Transverse colon (tissue), 4 donors: ENCODE measurements around the gene TSPOAP1. TPM values are rescaled to one million over a fixed set of nuclear protein-coding genes. Genes with fewer than 3 reads are reported as not detected.

ENCODE experiments used
- DNase-seq: peaks from one replicate; pipeline ENCODE4 v3.0.0-alpha.2; 2019
- H3K27ac ChIP-seq, 4 donors: fragments of 200-600 bp; sonication (generic); 2 replicates each; pipeline ENCODE4 v1.5.1; 2016 to 2018; ENCODE audit warnings: inconsistent platforms in 4 of 4
- H3K27me3 ChIP-seq: fragments of 200-600 bp; sonication (generic); 2 replicates; pipeline ENCODE4 v1.5.1; 2017; ENCODE audit warnings: inconsistent platforms
- H3K36me3 ChIP-seq, 4 donors: fragments of 200-600 bp; sonication (generic); 2 replicates each; pipeline ENCODE4 v1.5.1; 2017 to 2019; ENCODE audit warnings: inconsistent platforms in 4 of 4
- H3K4me1 ChIP-seq, 4 donors: fragments of 200-600 bp; sonication (generic); 2 replicates each; pipeline ENCODE4 v1.5.1; 2017 to 2020; ENCODE audit warnings: inconsistent platforms in 4 of 4
- H3K4me3 ChIP-seq, 4 donors: fragments of 200-600 bp; sonication (generic); 1 replicate in 1 of 4; 2 replicates in 3 of 4; pipeline versions ENCODE4 v1.5.1 to v1.6.1; 2017 to 2019; ENCODE audit warnings: inconsistent platforms in 4 of 4
- H3K9me3 ChIP-seq, 2 donors: fragments of 200-600 bp; sonication (generic); 2 replicates each; pipeline ENCODE4 v1.5.1; 2017 to 2019; ENCODE audit warnings: inconsistent platforms in 2 of 2
- EP300 ChIP-seq: sonication (generic); formaldehyde crosslinking; IDR thresholded peaks from one replicate; pipeline ENCODE4 v1.6.1; 2017; ENCODE audit warnings: antibody characterized with exemption, low read depth
- POLR2A ChIP-seq: fragments of 450-650 bp; IDR thresholded peaks from one replicate; pipeline ENCODE4 v1.6.1; 2016; ENCODE audit warnings: antibody characterized with exemption, mild to moderate bottlenecking, moderate library complexity
- POLR2AphosphoS5 ChIP-seq, 3 donors: sonication (generic); formaldehyde crosslinking; IDR thresholded peaks; one replicate each; pipeline ENCODE4 v1.6.1; 2016; ENCODE audit warnings: antibody characterized with exemption in 3 of 3
- WGBS, 2 donors: methylation state at CpG; one replicate each; pipeline ENCODE4 v1.1.5; 2018; ENCODE audit warnings: low coverage in 1 of 2; 5-methylcytosine and 5-hydroxymethylcytosine counted together
- in situ Hi-C, 4 donors: fragments of 200-750 bp; cut with MboI; loops; one replicate each; pipeline versions ENCODE4 v1.15.0 to v1.15.1; 2017; ENCODE audit warnings: low sequenced_read_pairs in 3 of 4, low pct_ligation_motif_present in 1 of 4, low pct_unique_long_range_greater_than_20kb in 1 of 4
- intact Hi-C: fragments of 100-400 bp; cut with DNase I; formaldehyde crosslinking; loops from one replicate; pipeline ENCODE4 v1.15.1; 2023; ENCODE audit warnings: low total_unique reads
- total RNA-seq, 4 donors: library from RNA; depleted of rRNA; stranded (reverse); fragments of >200 nt; gene quantifications; one replicate each; pipeline ENCODE4 v1.1.0, GENCODE V29; 2016
- TF ChIP-seq, protein P1 (sequence below), 5 experiments: fragments of 200-600 bp in 3 of 5; fragments of 450-650 bp in 2 of 5; sonication (generic) in 3 of 5; IDR thresholded peaks; 1 replicate in 2 of 5; 2 replicates in 3 of 5; pipeline ENCODE4 v1.5.1; 2016 to 2017; ENCODE audit warnings: antibody characterized with exemption in 5 of 5, inconsistent platforms in 3 of 5, mild to moderate bottlenecking in 2 of 5, moderate library complexity in 1 of 5

Gene TSPOAP1
- total RNA-seq, 4 donors from 2014 or later: 4.4 to 21.7 (median 9.4) TPM

DNA sequence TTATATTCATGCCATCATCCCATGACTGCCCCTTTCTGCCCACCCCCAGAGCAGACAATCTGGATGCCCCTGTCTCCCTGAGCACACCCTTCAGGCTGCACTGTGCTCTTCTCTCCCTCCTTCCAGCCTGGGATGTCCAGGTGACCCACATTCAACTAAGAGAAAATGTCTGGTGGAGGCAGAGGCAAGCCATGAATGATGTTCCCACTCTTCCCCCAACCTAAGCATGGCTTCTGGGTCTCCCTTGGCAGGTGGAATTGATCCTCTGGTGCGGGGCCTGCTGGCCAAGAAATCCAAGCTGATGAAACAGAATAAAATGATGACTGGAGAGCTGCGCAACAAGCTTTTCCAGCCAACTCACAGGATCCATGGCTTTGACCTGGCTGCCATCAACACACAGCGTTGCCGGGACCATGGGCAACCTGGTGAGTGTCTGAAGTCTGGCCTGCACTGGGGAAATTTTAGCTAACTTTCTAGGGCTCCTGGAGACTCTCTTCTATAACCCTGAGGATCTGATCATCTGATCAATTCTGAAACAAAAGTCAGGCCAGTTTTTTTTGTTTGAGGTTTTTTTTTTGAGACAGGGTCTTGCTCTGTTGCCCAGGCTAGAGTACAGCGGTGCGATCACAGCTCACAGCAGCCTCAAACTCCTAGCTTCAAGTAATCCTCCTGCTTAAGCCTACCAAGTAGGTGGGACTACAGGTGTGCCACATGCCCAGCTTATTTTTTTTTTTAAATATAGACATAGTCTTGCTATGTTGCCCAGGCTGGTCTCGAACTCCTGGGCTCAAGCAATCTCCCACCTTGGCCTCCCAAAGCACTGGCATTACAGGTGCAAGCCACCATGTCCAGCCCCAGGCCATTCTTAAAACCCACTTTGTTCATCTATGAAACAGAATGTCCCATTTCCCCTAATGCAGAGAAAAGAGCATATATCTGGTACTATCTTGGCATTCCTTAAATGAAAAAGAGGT lies 62.4 kb downstream of the TSPOAP1 start:
- Histone ChIP-seq H3K4me3 (no peak overlapping the region), H3K4me1 (no peaks in the 10 kb centered on the region), H3K36me3 (no peaks in the 10 kb centered on the region), H3K27ac (no peak overlapping the region), H3K27me3 (peaks cover 40% of the 10 kb centered on the region), H3K9me3 (no peaks in the 10 kb centered on the region)
- in situ Hi-C loops (no loop called here), intact Hi-C loops (no loop called here)
- WGBS, 2 donors: 92 to 95% methylated on average over 3 to 7 of the region's 7 CpGs
- no peak for TF ChIP-seq EP300
- TF ChIP-seq, protein P1, sequence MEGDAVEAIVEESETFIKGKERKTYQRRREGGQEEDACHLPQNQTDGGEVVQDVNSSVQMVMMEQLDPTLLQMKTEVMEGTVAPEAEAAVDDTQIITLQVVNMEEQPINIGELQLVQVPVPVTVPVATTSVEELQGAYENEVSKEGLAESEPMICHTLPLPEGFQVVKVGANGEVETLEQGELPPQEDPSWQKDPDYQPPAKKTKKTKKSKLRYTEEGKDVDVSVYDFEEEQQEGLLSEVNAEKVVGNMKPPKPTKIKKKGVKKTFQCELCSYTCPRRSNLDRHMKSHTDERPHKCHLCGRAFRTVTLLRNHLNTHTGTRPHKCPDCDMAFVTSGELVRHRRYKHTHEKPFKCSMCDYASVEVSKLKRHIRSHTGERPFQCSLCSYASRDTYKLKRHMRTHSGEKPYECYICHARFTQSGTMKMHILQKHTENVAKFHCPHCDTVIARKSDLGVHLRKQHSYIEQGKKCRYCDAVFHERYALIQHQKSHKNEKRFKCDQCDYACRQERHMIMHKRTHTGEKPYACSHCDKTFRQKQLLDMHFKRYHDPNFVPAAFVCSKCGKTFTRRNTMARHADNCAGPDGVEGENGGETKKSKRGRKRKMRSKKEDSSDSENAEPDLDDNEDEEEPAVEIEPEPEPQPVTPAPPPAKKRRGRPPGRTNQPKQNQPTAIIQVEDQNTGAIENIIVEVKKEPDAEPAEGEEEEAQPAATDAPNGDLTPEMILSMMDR (IDR thresholded peaks at IDR 0.05): no peak
- TF ChIP-seq POLR2A: no peak
- TF ChIP-seq POLR2AphosphoS5 (IDR thresholded peaks at IDR 0.05): no peak
- DNase-seq: no peak

DNA sequence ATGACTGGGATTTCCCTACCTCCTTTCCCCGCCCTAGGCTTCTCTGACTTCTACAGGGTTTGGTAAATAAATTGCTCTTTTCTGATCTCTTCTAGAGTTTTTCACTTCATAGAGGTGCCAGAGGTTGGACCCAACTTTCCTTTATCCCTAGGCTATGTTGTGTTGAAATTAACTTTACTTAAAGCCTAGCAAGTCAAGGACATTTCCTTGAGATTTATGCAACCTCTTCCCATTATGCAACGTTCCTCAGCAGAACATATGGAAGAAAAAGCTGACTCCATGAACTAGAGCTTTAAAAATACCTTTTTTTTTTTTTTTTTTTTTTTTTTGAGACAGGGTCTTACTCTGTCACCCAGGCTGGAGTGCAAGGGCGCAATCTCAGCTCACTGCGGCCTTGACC lies 63.3 kb downstream of the TSPOAP1 start:
- H3K36me3 ChIP-seq: no peaks in the 10 kb centered on the region
- H3K9me3 ChIP-seq: no peaks in the 10 kb centered on the region
- H3K27me3 ChIP-seq: peaks cover 48% of the 10 kb centered on the region
- no peak overlapping the region for H3K27ac ChIP-seq
- intact Hi-C loops: no loop called here
- 68 to 79% methylated on average over 2 to 4 of the region's 4 CpGs for WGBS, 2 donors
- TF ChIP-seq POLR2AphosphoS5 (IDR thresholded peaks at IDR 0.05): no peak
- no peak for TF ChIP-seq EP300
- TF ChIP-seq, protein P1 (IDR thresholded peaks at IDR 0.05): no peak
- no peak for TF ChIP-seq POLR2A
- no peak overlapping the region for H3K4me3 ChIP-seq
- no peak for DNase-seq
- H3K4me1 ChIP-seq: no peaks in the 10 kb centered on the region
- in situ Hi-C loops: no loop called here

DNA sequence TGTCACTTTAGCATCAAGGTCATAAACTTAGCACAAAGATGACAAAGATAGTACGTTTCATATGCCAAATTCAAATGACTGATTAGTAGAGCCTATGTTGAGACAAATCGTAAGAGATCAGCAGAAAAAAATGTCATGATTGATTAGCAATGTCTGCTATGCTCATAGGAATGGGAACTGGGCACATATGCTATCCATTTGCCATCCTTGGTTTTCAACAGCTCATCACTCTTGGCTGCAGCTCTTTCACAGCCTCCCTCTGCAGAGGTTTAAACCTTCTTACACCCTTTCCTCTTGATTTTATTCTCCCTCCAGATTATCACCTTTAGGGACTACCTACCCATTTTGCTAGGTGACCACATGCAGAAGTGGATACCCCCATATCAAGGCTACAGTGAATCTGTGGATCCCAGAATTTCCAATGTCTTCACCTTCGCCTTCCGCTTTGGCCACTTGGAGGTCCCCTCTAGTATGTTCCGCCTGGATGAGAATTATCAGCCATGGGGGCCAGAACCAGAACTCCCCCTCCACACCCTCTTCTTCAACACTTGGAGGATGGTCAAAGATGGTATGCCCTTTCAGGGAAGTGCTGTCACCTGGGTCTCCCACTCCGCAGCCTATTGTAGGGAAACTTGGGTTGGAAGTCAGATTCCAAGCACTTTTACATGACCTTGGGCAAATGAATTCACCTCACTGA lies 64.0 kb downstream of the TSPOAP1 start:
- TF ChIP-seq POLR2A (no peak), POLR2AphosphoS5 (IDR thresholded peaks at IDR 0.05) (no peak), EP300 (no peak)
- TF ChIP-seq, protein P1 (IDR thresholded peaks at IDR 0.05): no peak
- DNase-seq: no peak

DNA sequence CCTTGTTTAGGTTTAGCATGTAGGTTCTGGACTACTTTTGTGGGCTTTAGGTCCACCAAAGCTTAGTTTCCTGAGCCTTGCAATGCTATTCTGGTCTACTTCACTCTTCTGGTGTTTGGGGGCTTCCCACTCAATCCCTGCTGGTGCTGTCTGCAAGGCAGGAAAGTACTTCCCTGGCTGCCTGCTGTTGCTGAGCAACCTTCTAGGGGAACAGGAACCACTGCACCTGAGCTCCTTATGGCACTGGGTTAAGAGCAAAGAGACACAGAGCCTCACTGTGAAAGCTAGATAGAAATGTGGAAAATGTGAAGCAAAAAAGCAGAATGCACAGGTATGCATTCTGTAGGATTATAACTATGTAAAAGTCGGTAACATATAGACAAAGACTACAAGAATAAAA lies 64.8 kb downstream of the TSPOAP1 start:
- intact Hi-C loops: no loop called here
- Histone ChIP-seq H3K27ac (no peak overlapping the region), H3K9me3 (no peaks in the 10 kb centered on the region), H3K4me3 (no peak overlapping the region), H3K4me1 (no peaks in the 10 kb centered on the region), H3K27me3 (peaks cover 63% of the 10 kb centered on the region), H3K36me3 (no peaks in the 10 kb centered on the region)
- no peak for DNase-seq
- 64 to 80% methylated on average over 1 of the region's 1 CpG for WGBS, 2 donors
- TF ChIP-seq EP300: no peak
- no peak for TF ChIP-seq POLR2A
- TF ChIP-seq, protein P1 (IDR thresholded peaks at IDR 0.05): no peak
- TF ChIP-seq POLR2AphosphoS5 (IDR thresholded peaks at IDR 0.05): no peak
- in situ Hi-C loops: no loop called here

More for the DNA sequence above, 64.0 kb downstream of the TSPOAP1 start:
- WGBS, 2 donors: 72 to 74% methylated on average over 5 to 6 of the region's 6 CpGs
- intact Hi-C loops: no loop called here
- Histone ChIP-seq H3K9me3 (no peaks in the 10 kb centered on the region), H3K4me1 (no peaks in the 10 kb centered on the region), H3K27ac (no peak overlapping the region), H3K36me3 (no peaks in the 10 kb centered on the region), H3K4me3 (no peak overlapping the region), H3K27me3 (peaks cover 55% of the 10 kb centered on the region)
- in situ Hi-C loops: no loop called here
